Kidney glomerular epithelial cell (primary cell): Measurements from ENCODE around the gene MSMB.
A peak's percentile ranks its signal among the peaks of the same experiment; 100 is the strongest.
"Not testable (repeated sequence)": the region's sequence is repeated elsewhere in the genome, so short reads cannot be mapped to it uniquely, and the experiment has no call there.

Source experiments
- DNase-seq: peaks from one replicate; lab custom pipeline; 2025; lab: John Stamatoyannopoulos, UW

Gene MSMB

GRCh38 chr10:46006219-46006618 is 39.9 kb downstream of the MSMB start:
- DNase-seq, result peak; percentile 39

- no peak for DNase-seq
These were observed 40.7 kb downstream of the MSMB start for GRCh38 chr10:46005383-46005782.

DNA sequence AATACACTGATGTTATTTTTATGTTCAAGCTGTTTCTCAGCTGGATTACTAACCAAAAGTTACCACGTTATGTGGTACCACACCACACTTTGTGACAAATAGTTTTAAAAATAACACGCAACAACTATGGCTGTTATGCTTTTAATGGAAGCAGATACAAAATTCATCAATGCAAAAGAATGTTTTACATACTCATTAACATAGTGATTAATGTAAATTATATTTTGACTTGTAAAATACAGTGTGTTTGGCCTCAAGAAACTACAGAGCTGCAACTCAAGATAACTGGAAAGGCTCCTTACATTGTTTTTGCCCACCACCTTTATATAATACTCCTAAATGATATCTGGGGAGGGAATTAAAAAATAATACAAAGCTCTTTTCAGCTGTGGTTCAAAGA is 41.1 kb downstream of the MSMB start:
- no peak for DNase-seq

GRCh38 chr10:46002916-46003693 is 43.0 kb downstream of the MSMB start:
- no peak for DNase-seq

- not testable (repeated sequence) for DNase-seq
These were observed 43.8 kb downstream of the MSMB start for GRCh38 chr10:46002189-46002687.

DNA sequence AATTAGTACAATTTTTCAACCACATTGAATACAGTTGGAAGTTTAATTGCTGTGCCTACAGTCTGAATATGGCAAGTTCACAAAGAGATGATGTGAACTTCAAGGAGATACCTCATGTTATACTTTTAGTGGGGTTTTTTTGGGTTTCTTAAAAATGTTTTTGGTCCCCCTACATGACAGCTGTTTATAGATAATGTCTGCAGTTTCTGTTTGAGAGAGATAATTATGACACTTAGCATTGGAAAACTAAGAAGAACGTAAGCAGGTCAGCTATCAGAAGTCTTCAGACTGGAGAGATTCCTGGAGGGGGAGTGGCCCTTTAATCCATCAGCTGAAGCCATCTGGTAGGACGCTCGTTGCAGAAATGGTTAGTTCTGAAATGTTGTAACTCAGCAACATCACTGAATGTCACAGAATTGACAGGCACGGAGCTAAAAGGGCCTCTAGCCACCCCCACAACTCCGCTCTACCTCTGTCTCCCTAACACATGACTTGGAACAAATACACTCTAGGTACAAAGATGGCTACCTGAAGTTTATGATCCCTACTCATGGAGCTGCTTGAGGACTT is 44.8 kb downstream of the MSMB start:
- DNase-seq, result no peak

- DNase-seq, result no peak
These were observed 45.5 kb downstream of the MSMB start for GRCh38 chr10:46000538-46000937.

- DNase-seq, result not testable (repeated sequence)
These were observed 46.1 kb downstream of the MSMB start for GRCh38 chr10:45999955-46000354.

GRCh38 chr10:45997994-45998763 is 47.9 kb downstream of the MSMB start:
- no peak for DNase-seq

DNA sequence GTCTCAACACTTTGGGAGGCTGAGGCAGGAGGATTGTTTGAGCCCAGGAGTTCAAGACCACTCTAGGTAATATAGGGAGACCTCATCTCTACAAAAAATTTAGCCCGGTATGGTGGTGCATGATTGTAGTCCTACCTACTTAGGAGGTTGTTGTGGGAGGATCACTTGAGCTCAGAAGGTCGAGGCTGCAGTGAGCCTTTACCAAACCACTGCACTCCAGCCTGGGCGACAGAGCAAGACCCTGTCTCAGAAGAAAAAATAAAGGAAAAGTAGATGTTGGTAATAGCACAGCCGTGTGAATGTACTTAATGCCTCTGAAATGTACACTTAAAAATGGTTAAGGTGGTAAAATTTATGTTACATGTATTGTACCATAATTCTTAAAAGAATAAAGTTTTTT is 48.5 kb downstream of the MSMB start:
- DNase-seq, result no peak

DNA sequence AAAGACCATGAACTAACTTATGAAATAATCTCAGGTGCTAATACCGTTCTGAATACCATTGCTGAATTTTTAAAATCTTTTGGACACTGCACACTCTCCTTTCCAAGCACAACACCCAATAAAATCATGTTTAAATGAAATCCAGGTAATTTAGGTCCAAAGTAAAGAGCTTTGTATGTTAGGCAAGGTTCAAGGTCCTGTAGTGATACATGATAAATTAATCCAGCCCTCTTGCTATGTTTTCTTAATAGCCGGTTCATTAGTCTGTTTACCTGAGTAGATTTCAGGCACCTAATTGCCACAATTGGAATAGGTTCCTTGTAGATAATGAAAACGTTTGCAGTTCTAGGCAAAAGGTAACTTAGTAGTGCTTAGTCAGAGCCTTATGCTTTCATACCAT is 60.5 kb downstream of the MSMB start:
- not testable (repeated sequence) for DNase-seq

GRCh38 chr10:45984473-45984872 is 61.6 kb downstream of the MSMB start:
- DNase-seq, result peak; percentile 51

GRCh38 chr10:45983538-45984186 is 62.4 kb downstream of the MSMB start:
- peak; percentile 56 for DNase-seq
